Iris pigment epithelial cell (primary cell): ENCODE data around the gene MAD2L2.

Experiments used
- DNase-seq: peaks from one replicate; pipeline ENCODE4 v3.0.0-alpha.2; 2011; ENCODE audit warnings: low read depth

MAD2L2 gene

GRCh38 chr1:11653101-11653860 is 27.7 kb downstream of the MAD2L2 start:
- no peak for DNase-seq

GRCh38 chr1:11652203-11652780 is 28.7 kb downstream of the MAD2L2 start:
- no peak for DNase-seq

DNA sequence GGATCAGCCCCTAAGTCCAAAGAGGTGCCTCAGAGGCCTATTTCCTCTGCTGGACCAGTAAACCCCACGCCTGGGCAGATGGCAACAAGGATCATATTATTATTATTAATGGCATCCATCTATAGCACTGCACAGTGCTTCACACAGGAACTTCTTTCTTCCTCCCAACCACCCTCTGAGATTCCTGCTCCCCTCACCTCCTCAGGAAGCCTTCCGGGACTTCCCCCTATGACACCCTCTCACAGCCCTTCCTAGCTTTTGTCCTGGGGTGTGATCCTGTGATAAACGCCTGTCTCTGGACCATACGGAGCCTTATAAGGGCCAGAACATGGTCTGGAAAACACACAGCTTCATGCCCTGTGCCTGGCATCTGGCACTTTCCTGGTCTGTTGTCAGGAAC is 29.9 kb downstream of the MAD2L2 start:
- no peak for DNase-seq

- DNase-seq, result peak; percentile 64
Measured at GRCh38 chr1:11650331-11650991, 30.5 kb downstream of the MAD2L2 start.

DNA sequence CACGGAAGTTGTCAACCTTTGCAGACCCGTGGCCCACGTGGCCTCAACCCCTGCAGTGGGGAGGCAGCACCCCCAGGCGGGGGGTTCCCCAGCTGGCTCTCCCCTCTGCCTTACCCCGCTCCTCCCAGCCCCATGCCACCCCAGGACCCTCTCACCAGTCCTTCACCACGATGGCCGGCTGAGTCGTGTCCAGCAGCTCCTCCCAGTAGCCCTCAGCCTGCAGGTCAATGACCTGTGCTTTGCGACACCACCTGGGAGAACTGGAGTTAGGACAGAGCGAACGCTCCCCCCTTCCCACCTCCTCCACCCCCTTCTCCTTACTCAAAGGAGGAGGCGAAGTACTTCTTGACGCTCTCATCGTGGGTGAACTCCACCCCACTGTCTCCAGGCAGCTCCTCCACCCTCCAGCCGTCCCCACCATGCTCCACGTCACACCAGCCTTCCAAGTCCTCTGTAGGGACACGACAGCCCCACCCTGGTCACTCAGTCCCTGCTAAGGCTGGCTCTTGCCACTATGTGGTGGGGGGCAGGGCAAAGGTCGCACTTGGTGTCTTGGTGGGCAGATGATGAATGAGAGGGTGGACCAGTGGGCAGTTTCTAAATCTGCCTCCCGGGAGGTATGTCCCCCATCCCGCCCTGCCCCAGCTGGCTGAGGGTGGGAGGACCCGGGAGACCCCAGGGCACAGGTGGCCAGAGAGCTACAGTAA is 31.2 kb downstream of the MAD2L2 start:
- no peak for DNase-seq

DNA sequence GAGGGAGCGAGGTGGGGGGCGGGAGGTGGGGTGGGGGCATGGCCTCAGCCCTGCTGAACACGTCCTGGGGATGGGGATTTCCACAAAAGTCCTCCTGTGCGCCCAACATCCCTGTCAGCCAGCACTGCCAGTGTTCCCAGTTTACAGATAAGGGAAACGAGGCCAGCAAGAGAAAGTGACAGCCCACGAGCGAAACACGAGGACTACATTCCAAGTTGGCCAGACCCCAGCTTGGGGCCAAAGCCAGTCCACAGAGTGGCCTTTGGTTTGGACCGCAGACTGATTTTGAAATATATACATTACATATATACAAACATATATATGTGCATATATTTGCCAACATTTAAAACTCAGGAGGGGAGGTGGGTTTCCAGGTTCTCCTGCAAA is 31.7 kb downstream of the MAD2L2 start:
- DNase-seq, result no peak

- no peak for DNase-seq
Measured at GRCh38 chr1:11648732-11649158, 32.2 kb downstream of the MAD2L2 start.

DNA sequence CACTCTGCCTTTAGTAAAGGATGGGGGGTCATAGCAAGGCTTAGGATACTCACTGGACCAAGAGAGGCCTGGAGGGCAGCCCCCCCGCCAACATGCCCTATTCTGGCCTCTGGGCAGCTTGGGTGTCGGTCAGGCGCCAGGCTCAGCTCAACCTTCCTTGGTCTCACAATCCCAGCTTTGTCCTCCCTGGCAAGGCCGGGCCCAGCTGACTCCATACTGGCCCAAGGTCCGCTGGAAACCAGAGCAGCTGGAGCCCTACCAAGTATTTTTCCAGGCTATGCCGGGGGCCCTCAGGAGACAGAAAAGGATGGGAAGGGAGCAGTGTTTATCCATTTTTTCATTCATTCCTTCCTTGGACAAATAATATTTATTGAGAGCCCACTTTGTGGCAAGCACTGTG is 32.9 kb downstream of the MAD2L2 start:
- DNase-seq, result no peak

DNA sequence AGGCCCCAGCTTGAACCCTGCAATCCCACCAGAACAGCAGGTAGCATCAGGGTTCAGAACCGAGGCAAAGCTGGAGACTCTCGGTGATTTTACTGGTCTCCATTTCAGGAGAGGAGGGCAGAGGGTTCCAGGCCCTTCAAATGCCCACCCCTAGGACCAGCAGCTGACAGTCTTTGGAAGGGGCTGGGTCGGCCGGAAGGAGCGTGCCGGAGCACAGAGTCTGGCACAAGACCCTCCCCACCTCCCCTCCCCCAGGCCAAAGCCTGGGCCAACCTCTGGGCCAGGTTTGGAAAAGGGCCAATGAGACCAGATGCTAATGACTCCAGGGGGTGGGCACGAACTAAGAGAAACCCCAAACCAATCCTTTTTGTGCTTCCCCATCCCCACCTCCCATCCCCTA is 33.6 kb downstream of the MAD2L2 start:
- no peak for DNase-seq

GRCh38 chr1:11646317-11646716 is 34.6 kb downstream of the MAD2L2 start:
- no peak for DNase-seq

DNA sequence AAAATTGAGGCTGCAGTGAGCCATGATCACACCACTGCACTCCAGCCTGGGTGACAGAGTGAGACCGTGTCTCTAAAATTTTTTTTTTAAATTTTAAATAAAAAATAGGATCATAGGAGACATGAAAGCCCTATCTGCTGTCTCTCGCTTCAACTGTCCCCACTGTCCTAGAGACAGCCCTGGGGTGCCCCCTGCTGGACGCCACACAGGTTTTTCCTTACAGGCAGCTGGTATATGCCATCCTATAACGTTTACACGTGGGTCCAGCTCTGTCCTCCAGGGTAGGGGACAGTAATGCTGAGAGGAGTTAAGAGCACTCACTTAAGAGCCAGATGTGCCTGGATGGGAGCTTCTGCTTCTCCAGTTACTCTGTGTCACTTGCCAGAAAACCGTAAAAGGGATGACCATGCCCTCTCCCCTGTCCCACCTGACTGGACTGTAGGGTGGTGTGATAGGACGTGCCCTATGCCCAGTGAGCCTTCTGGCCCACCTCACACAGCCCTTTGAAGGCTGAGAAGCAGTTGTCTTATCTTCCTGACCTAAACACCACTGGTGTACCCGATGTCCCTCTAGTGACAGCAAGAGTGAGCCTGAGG is 35.2 kb downstream of the MAD2L2 start:
- peak; percentile 68 for DNase-seq

GRCh38 chr1:11645270-11645669 is 35.7 kb downstream of the MAD2L2 start:
- no peak for DNase-seq

DNA sequence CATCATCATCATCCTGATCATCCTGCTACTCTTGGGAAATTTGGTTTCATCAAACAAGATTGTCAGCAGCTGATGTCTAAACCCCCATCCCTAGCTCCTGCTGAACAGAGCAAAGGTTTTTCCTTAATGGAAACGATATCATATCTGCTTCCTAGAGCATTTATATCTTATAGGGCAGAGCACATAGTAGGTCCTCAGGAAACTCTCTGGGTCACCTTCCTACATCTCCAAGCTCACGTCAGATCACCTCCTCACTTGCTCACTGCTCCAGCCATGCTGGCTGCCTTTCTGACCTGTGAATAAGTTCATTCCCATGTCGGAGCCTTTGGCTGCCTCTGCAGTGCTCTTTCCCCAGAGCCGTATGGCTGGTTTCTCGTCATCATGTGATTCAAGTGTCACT is 37.2 kb downstream of the MAD2L2 start:
- no peak for DNase-seq

DNA sequence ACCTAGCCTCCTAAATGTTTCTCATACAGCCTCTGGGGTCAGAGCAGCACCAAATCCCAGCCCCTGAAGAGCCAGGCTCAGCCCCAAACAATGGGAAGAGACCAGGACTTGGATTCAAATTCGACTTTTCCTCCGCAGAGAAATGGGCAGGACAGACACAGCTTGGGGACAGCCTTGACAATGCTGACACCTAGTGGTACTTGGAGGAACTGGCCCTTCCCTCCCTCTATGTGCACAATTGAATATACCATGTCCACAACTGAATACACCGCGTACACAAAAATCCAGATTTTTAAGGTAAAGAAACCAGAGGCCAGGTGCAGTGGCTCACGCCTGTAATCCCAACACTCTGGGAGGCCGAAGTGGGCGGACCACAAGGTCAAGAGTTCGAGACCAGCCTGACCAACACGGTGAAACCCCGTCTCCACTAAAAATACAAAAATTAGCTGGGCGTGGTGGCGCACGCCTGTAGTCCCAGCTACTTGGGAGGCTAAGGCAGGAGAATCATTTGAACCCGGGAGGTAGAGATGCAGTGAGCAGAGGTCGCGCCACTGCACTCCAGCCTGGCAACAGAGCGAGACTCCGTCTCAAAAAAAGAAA is 38.4 kb downstream of the MAD2L2 start:
- peak; percentile 54 for DNase-seq

DNA sequence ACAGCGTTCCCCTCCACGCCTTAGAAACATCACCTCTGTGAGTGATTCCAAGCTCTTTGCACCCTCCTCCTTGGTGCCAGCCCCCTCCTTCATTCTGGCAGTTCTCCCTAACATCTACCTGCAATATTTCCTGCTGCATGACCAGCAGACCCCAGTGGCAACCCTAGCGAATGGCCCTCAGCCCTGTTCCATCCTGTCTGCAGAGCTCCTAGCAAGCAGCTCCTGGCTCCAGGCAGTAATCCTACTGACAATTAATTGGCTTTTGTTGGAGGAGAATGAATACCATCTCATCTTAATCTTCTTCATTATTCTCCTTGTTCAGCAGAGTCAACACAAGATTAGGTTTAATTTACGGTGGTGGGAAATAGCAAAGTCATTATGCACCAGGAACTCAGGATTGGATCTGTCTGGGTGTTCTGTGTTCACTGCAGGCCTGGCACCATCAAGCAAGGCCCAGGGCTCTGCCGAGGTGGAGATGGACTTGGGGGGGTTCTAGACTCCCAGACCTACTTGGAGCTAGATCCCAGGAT is 39.1 kb downstream of the MAD2L2 start:
- DNase-seq, result no peak

DNA sequence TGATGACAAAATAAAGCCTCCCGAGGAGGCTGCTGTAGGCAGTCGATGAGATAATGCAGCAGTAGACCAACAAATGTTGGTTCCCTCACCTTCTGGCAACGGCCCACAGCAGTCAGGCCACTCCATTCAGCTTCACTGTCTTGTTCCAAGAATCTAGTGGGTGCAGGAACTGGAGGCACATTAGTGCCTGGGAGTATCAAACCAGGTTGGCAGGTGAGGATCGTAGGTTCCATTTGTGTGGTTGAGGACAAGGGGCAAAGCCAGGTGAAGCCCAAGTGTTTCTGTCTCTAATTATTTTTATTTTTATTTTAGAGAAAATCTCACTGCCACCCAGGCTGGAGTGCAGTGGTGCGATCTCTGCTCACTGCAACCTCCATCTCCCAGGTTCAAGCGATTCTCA is 40.0 kb downstream of the MAD2L2 start:
- DNase-seq, result no peak

- no peak for DNase-seq
Measured at GRCh38 chr1:11640101-11640500, 40.8 kb downstream of the MAD2L2 start.

DNA sequence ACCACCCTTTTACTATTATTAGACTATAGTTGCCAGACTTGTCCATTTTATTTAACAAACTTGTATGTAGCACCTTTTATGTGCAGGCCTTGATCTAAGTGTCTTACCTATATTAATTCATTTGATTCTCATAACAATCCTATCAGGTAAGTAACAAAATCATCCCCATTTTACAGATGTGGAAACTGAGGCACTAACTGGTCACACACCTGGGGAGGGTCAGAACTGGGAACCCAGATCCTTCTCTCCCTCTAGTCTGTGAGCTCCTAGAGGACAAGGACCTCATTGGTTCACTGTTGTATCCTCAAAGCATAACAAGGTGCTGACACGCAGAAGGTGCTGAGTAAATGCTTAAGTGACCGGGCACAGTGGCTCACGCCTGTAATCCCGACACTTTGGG is 41.6 kb downstream of the MAD2L2 start:
- no peak for DNase-seq

DNA sequence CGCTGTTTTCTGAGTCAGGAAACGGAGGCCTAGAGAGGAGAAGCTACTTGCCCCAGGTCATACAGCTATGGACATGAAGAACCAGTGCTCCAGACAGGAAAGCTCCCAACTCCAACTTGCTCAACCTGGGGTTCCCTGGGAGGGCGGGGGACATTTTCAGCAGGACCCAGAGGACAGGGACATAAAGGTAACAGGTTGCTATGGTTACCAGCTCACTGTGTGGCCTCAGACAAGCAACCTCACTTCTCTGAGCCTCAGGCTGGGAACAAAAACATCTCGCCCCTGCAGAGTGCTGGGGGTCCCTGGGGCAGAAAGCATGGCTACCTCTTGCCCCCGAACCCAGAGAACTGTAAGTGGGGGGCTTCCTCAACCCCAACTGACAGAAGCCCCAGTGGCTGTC is 42.8 kb downstream of the MAD2L2 start:
- no peak for DNase-seq

- DNase-seq, result no peak
Measured at GRCh38 chr1:11634365-11635192, 46.4 kb downstream of the MAD2L2 start.
